DMS153 treated with DMSO at 0.1 percent for 48 hours (cell line): ENCODE data around the gene WNK2.
"Not testable (repeated sequence)": the region's sequence is repeated elsewhere in the genome, so short reads cannot be mapped to it uniquely, and the experiment has no call there.

Experiments
- DNase-seq: peaks from one replicate; lab custom pipeline; 2025; ENCODE audit not compliant: unreplicated experiment; lab: John Stamatoyannopoulos, UW

WNK2 gene

GRCh38 chr9:93326056-93326455, 142.1 kb downstream of the WNK2 start:
- DNase-seq = no peak

- DNase-seq = no peak
These were observed 142.7 kb downstream of the WNK2 start for GRCh38 chr9:93326654-93327053.

GRCh38 chr9:93329629-93330280, 145.8 kb downstream of the WNK2 start:
- DNase-seq = no peak

GRCh38 chr9:93332317-93332716, 148.4 kb downstream of the WNK2 start:
- no peak for DNase-seq

GRCh38 chr9:93336720-93337119, 152.8 kb downstream of the WNK2 start:
- DNase-seq = no peak

GRCh38 chr9:93338196-93338595, 154.3 kb downstream of the WNK2 start:
- not testable (repeated sequence) for DNase-seq

GRCh38 chr9:93340091-93340490, 156.2 kb downstream of the WNK2 start:
- DNase-seq = no peak

- not testable (repeated sequence) for DNase-seq
These were observed 157.9 kb downstream of the WNK2 start for GRCh38 chr9:93341820-93342219.

GRCh38 chr9:93342428-93342827, 158.5 kb downstream of the WNK2 start:
- not testable (repeated sequence) for DNase-seq

GRCh38 chr9:93343663-93344062, 159.7 kb downstream of the WNK2 start:
- DNase-seq = no peak

GRCh38 chr9:93345643-93346230, 161.8 kb downstream of the WNK2 start:
- DNase-seq = no peak

- DNase-seq = no peak
These were observed 162.5 kb downstream of the WNK2 start for GRCh38 chr9:93346231-93347112.

GRCh38 chr9:93347371-93347975, 163.5 kb downstream of the WNK2 start:
- DNase-seq = not testable (repeated sequence)

GRCh38 chr9:93353413-93354310, 169.7 kb downstream of the WNK2 start:
- DNase-seq = not testable (repeated sequence)

GRCh38 chr9:93354451-93354850, 170.5 kb downstream of the WNK2 start:
- DNase-seq = no peak

GRCh38 chr9:93355827-93356226, 171.9 kb downstream of the WNK2 start:
- no peak for DNase-seq

- no peak for DNase-seq
These were observed 173.7 kb downstream of the WNK2 start for GRCh38 chr9:93357649-93358048.

- DNase-seq = not testable (repeated sequence)
These were observed 176.0 kb downstream of the WNK2 start for GRCh38 chr9:93359907-93360306.

- DNase-seq = no peak
These were observed 178.1 kb downstream of the WNK2 start for GRCh38 chr9:93361995-93362394.

GRCh38 chr9:93364734-93365426, 180.9 kb downstream of the WNK2 start:
- DNase-seq = no peak
